Neuronal stem cell (in vitro differentiated cells): ENCODE results near the gene CYS1.

Experiments used
- DNase-seq: peaks from one replicate; pipeline ENCODE4 v3.0.0-alpha.2; 2013; ENCODE audit warnings: low spot score
- H2AFZ ChIP-seq: one replicate; pipeline ENCODE4 v1.6.1; 2013; ENCODE audit warnings: mild to moderate bottlenecking, low read length, inconsistent platforms
- H2AK5ac ChIP-seq: 2 replicates; pipeline ENCODE4 v1.6.1; 2013; ENCODE audit warnings: low read depth, mild to moderate bottlenecking, inconsistent platforms, low read length, moderate library complexity, mixed read lengths
- H2BK120ac ChIP-seq: 2 replicates; pipeline ENCODE4 v1.6.1; 2013; ENCODE audit warnings: low read depth, mild to moderate bottlenecking, inconsistent platforms, low read length, moderate library complexity, mixed read lengths
- H2BK12ac ChIP-seq: one replicate; pipeline ENCODE4 v1.6.1; 2013; ENCODE audit warnings: low read length, inconsistent platforms
- H2BK15ac ChIP-seq: 2 replicates; pipeline ENCODE4 v1.6.1; 2013; ENCODE audit warnings: mild to moderate bottlenecking, low read length, inconsistent platforms, mixed read lengths
- H2BK5ac ChIP-seq: one replicate; pipeline ENCODE4 v1.6.1; 2013; ENCODE audit warnings: inconsistent platforms, mild to moderate bottlenecking, low read length, moderate library complexity
- H3K14ac ChIP-seq: one replicate; pipeline ENCODE4 v1.6.1; 2013; ENCODE audit warnings: low read length, inconsistent platforms
- H3K18ac ChIP-seq: 2 replicates; pipeline ENCODE4 v1.6.1; 2013; ENCODE audit warnings: low read length, inconsistent platforms
- H3K23ac ChIP-seq: 2 replicates; pipeline ENCODE4 v1.6.1; 2013; ENCODE audit warnings: low read depth, mild to moderate bottlenecking, mixed read lengths, low read length, inconsistent platforms; ENCODE audit not compliant: poor library complexity
- H3K27ac ChIP-seq: replicated peaks from 3 replicates; pipeline ENCODE4 v1.5.1; 2013; ENCODE audit warnings: low read length, inconsistent platforms
- H3K27me3 ChIP-seq, 3 experiments: 2 replicates each; pipeline ENCODE4 v1.6.1; 2013; ENCODE audit warnings: low read length in 3 of 3, mild to moderate bottlenecking in 2 of 3, inconsistent platforms in 1 of 3, low read depth in 1 of 3, mixed read lengths in 1 of 3, moderate library complexity in 1 of 3; ENCODE audit not compliant: control insufficient read depth in 3 of 3, insufficient read depth in 3 of 3
- H3K36me3 ChIP-seq, 2 donors: replicated peaks in 1 of 2; 2 replicates each; pipeline ENCODE4 v1.6.1; 2013; ENCODE audit warnings: low read length in 2 of 2; ENCODE audit not compliant: control insufficient read depth in 2 of 2, insufficient read depth in 2 of 2
- H3K4ac ChIP-seq: 2 replicates; pipeline ENCODE4 v1.6.1; 2013; ENCODE audit warnings: inconsistent platforms, mild to moderate bottlenecking, low read length, moderate library complexity
- H3K4me1 ChIP-seq, 2 donors: 1 replicate in 1 of 2; 2 replicates in 1 of 2; pipeline ENCODE4 v1.6.1; 2013; ENCODE audit warnings: low read length in 2 of 2, low read depth in 1 of 2; ENCODE audit not compliant: control insufficient read depth in 2 of 2, insufficient read depth in 1 of 2
- H3K4me2 ChIP-seq: one replicate; pipeline ENCODE4 v1.6.1; 2013; ENCODE audit warnings: mild to moderate bottlenecking, low read length, inconsistent platforms; ENCODE audit not compliant: insufficient read depth, poor library complexity, severe bottlenecking
- H3K4me3 ChIP-seq, 2 donors: 2 replicates each; pipeline ENCODE4 v1.5.1; 2013; ENCODE audit warnings: low read length in 2 of 2, mild to moderate bottlenecking in 2 of 2, inconsistent platforms in 1 of 2, moderate library complexity in 1 of 2
- H3K79me1 ChIP-seq: one replicate; pipeline ENCODE4 v1.6.1; 2013; ENCODE audit warnings: low read depth, mild to moderate bottlenecking, inconsistent platforms, low read length, moderate library complexity
- H3K9ac ChIP-seq: one replicate; pipeline ENCODE4 v1.6.1; 2013; ENCODE audit warnings: mild to moderate bottlenecking, low read depth, low read length, inconsistent platforms; ENCODE audit not compliant: poor library complexity
- H3K9me3 ChIP-seq, 2 donors: replicated peaks in 1 of 2; 2 replicates each; pipeline versions ENCODE3 to v1.6.1; 2013; ENCODE audit warnings: low read length in 2 of 2, mild to moderate bottlenecking in 2 of 2, inconsistent platforms in 1 of 2, low read depth in 1 of 2, mixed read lengths in 1 of 2, moderate library complexity in 1 of 2; ENCODE audit not compliant: control insufficient read depth in 2 of 2, insufficient read depth in 1 of 2
- H4K8ac ChIP-seq: one replicate; pipeline ENCODE4 v1.6.1; 2013; ENCODE audit warnings: low read depth, mild to moderate bottlenecking, inconsistent platforms, low read length, moderate library complexity
- H4K91ac ChIP-seq: one replicate; pipeline ENCODE4 v1.6.1; 2013; ENCODE audit warnings: low read length, low read depth, mild to moderate bottlenecking, inconsistent platforms; ENCODE audit not compliant: poor library complexity
- whole genome bisulfite sequencing, 2 donors: extraction: QIAGEN DNeasy Blood & Tissue Kit; methylation state at CpG; one replicate each; pipeline ENCODE4 v1.1.7; 2013; ENCODE audit warnings: missing lambda C conversion rate in 2 of 2, mixed read lengths in 1 of 2; ENCODE audit not compliant: insufficient read length in 2 of 2, insufficient replicate concordance in 1 of 2; ENCODE audit errors: extremely low coverage in 2 of 2; 5-methylcytosine and 5-hydroxymethylcytosine counted together

CYS1 gene

DNA sequence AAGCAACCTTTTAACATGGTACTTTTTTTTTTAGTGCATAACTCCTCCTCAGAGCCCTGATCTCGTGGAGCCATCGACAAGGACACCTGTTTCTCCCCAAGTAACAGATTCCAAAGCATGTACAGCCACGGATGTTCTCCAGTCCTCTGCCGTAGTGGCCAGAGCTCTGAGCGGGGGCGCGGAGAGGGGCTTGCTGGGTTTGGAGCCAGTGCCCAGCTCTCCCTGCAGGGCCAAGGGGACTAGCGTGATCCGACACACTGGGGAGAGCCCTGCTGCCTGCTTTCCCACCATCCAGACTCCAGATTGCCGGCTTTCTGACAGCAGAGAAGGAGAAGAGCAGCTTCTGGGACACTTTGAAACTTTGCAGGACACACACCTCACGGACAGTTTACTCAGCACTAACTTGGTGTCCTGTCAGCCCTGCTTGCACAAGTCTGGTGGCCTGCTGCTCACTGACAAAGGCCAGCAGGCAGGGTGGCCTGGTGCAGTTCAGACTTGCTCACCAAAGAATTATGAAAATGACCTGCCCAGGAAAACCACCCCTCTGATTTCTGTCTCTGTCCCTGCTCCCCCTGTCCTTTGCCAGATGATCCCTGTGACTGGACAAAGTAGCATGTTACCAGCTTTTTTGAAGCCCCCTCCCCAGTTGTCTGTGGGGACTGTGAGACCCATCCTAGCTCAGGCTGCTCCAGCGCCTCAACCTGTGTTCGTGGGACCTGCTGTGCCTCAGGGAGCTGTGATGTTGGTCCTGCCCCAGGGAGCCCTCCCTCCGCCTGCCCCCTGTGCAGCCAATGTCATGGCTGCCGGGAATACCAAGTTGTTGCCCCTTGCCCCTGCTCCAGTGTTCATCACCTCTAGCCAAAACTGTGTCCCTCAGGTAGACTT, 32.4 kb downstream of the CYS1 start:
- H2BK5ac ChIP-seq, result no peak overlapping the region
- peaks cover 2 to 64% of the 10 kb centered on the region in 2 donors for H3K36me3 ChIP-seq
- H3K27ac ChIP-seq, result no peak overlapping the region
- H2BK12ac ChIP-seq, result no peak overlapping the region
- no peak for DNase-seq
- H3K9ac ChIP-seq, result no peak overlapping the region
- peaks cover 2% of the 10 kb centered on the region for H3K79me1 ChIP-seq
- H2BK120ac ChIP-seq, result no peak overlapping the region
- no CpG with 5 or more reads among the region's 15 CpGs for WGBS, 2 donors
- no peak overlapping the region for H3K23ac ChIP-seq
- H2AFZ ChIP-seq, result no peak overlapping the region
- H3K9me3 ChIP-seq, result peaks cover 6 to 8% of the 10 kb centered on the region in 2 donors
- H3K4me2 ChIP-seq, result no peak overlapping the region
- H3K14ac ChIP-seq, result no peak overlapping the region
- H2AK5ac ChIP-seq, result no peak overlapping the region
- no peak overlapping the region for H2BK15ac ChIP-seq
- no peak overlapping the region for H3K18ac ChIP-seq
- H3K4me3 ChIP-seq, result no peak overlapping the region
- H3K4ac ChIP-seq, result no peak overlapping the region
- H4K91ac ChIP-seq, result no peak overlapping the region
- H3K27me3 ChIP-seq, result peaks cover 0 to under 1% (median 0%) of the 10 kb centered on the region in 3 experiments
- peaks cover 0 to under 1% of the 10 kb centered on the region in 2 donors for H3K4me1 ChIP-seq
- no peak overlapping the region for H4K8ac ChIP-seq

DNA sequence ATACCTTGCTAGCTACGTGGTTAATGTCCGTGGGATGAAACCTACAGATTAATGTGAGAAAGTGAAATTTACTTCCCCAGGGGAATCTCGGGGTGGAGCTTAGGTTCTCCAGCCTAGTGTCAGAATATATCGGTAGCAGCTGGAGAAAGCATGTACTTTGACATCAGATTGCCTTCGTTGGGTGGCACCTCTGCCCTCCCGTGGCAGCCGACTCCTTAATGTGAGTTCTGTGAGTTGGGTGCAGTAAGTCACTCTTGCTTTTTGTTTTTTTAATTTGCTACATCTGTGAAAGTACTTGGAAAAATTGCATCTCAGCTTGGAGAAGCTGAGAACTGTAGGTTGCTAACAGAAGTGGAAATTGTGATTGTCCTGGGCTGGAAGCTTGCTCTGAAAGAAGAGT, 33.3 kb downstream of the CYS1 start:
- no peak overlapping the region for H2BK12ac ChIP-seq
- WGBS, 2 donors, result no CpG with 5 or more reads among the region's 7 CpGs
- H3K36me3 ChIP-seq, result peaks cover 0 to 54% of the 10 kb centered on the region in 2 donors
- peaks cover 0 to 9% (median 0%) of the 10 kb centered on the region in 3 experiments for H3K27me3 ChIP-seq
- no peak overlapping the region for H3K4ac ChIP-seq
- H3K14ac ChIP-seq, result no peak overlapping the region
- no peak overlapping the region for H3K4me3 ChIP-seq
- H3K27ac ChIP-seq, result no peak overlapping the region
- peaks cover 3 to 5% of the 10 kb centered on the region in 2 donors for H3K4me1 ChIP-seq
- no peak overlapping the region for H2BK15ac ChIP-seq
- H3K9ac ChIP-seq, result no peak overlapping the region
- peaks cover 2% of the 10 kb centered on the region for H3K79me1 ChIP-seq
- no peak overlapping the region for H2BK5ac ChIP-seq
- H2AK5ac ChIP-seq, result no peak overlapping the region
- no peak overlapping the region for H4K8ac ChIP-seq
- H3K4me2 ChIP-seq, result no peak overlapping the region
- H2AFZ ChIP-seq, result no peak overlapping the region
- H3K9me3 ChIP-seq, result peaks cover 6 to 8% of the 10 kb centered on the region in 2 donors
- H4K91ac ChIP-seq, result no peak overlapping the region
- no peak overlapping the region for H3K23ac ChIP-seq
- no peak overlapping the region for H2BK120ac ChIP-seq
- H3K18ac ChIP-seq, result no peak overlapping the region
- no peak for DNase-seq

DNA sequence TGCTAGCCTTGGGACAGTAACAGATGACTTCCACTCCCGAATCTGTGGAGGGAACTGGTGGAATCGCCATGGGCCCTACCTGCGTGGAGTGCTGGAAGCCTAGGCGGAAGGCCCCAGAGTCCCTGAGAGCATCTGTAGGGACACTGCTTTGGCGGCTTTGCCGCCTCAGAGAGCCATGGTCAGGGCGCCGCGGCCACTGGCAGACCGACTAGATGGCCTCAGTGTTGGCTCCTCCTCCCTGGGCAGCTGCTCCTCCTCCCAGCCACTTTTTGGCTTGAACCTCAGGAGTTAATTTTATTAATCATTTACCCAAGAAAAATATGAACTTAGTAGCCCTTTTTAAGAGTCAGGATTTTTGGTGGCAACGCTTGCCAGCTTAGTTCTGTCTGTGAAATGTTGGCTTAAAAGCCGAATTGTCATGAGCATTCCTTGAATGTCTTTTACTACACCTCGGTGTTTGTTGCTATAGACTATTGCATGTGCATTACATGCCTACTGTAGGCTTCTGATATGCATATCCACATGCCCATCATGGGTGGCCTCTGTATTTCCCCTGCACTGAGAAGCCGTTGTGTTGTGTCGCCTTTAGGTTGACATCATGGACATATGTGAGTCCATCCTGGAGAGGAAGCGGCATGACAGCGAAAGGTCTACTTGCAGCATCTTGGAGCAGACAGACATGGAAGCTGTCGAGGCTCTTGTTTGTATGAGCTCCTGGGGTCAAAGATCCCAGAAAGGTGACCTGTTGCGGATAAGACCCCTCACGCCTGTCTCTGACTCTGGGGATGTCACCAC, 34.5 kb downstream of the CYS1 start:
- H2AFZ ChIP-seq, result no peak overlapping the region
- no peak overlapping the region for H3K4me2 ChIP-seq
- H3K36me3 ChIP-seq, result peaks cover 0 to 50% of the 10 kb centered on the region in 2 donors
- H4K8ac ChIP-seq, result no peak overlapping the region
- no peak overlapping the region for H3K4me3 ChIP-seq
- H3K79me1 ChIP-seq, result peaks cover 3% of the 10 kb centered on the region
- no peak overlapping the region for H4K91ac ChIP-seq
- H3K4ac ChIP-seq, result no peak overlapping the region
- H3K9me3 ChIP-seq, result peaks cover 6 to 12% of the 10 kb centered on the region in 2 donors
- no peak overlapping the region for H2AK5ac ChIP-seq
- peaks cover 3 to 7% of the 10 kb centered on the region in 2 donors for H3K4me1 ChIP-seq
- peak overlapping the region; percentile 49 for H2BK15ac ChIP-seq
- no CpG with 5 or more reads among the region's 20 CpGs for WGBS, 2 donors
- H3K18ac ChIP-seq, result no peak overlapping the region
- no peak overlapping the region for H2BK5ac ChIP-seq
- no peak overlapping the region for H2BK12ac ChIP-seq
- H3K27ac ChIP-seq, result no peak overlapping the region
- H3K14ac ChIP-seq, result no peak overlapping the region
- peaks cover 0 to 12% (median 0%) of the 10 kb centered on the region in 3 experiments for H3K27me3 ChIP-seq
- no peak for DNase-seq
- H3K23ac ChIP-seq, result no peak overlapping the region
- no peak overlapping the region for H2BK120ac ChIP-seq
- H3K9ac ChIP-seq, result no peak overlapping the region
